Measurements from ENCODE around the gene SDC4. TPM values are rescaled to one million over a fixed set of nuclear protein-coding genes. Genes with fewer than 3 reads are reported as not detected.
A peak's percentile ranks its signal among the peaks of the same experiment; 100 is the strongest.

SDC4 gene
- total RNA-seq, 2 experiments from 2014 or later = 21.1 to 22.0 TPM

DNA sequence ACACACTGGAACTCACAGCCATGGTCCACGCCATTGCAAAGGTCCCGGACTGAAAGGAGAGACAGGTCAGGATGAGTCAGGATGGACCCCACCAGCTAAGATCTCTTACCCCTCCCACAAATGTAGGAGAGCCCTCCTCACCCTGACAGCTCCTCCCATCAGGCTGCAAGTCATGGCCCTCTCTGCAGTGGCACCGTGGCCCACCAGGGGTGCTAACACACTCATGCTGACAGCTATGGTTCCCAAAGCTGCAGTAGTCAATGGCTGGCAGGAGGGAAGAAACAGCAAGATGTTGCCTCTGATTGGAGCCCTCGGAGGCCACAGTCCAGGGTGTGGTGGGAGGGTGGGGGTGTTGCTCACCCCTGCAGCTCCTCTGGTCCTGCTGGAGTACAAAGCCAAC lies 47.3 kb downstream of the SDC4 start:
- Mint-ChIP-seq H3K4me3 (no peak overlapping the region), H3K4me1 (ENCODE audit: low read depth) (peaks cover 24% of the 10 kb centered on the region), H3K27ac (no peak overlapping the region), H3K9me3 (no peaks in the 10 kb centered on the region), H3K27me3 (peaks cover 33% of the 10 kb centered on the region), H3K36me3 (ENCODE audit: low read depth) (no peaks in the 10 kb centered on the region)
- peak; percentile 81 for ATAC-seq
- ChIA-PET CTCF (interaction anchor here (0.9 to 5.8 kb wide), 11 partner anchors 8 to 470 kb away, joined by 3 to 109 read pairs (median 4); no protein-coding TSS in a partner anchor), POLR2A (interaction anchor here (1.4 kb wide), 1 partner anchor 9 kb away, joined by 3 read pairs; no protein-coding TSS in a partner anchor)
- TF ChIP-seq, protein P1, sequence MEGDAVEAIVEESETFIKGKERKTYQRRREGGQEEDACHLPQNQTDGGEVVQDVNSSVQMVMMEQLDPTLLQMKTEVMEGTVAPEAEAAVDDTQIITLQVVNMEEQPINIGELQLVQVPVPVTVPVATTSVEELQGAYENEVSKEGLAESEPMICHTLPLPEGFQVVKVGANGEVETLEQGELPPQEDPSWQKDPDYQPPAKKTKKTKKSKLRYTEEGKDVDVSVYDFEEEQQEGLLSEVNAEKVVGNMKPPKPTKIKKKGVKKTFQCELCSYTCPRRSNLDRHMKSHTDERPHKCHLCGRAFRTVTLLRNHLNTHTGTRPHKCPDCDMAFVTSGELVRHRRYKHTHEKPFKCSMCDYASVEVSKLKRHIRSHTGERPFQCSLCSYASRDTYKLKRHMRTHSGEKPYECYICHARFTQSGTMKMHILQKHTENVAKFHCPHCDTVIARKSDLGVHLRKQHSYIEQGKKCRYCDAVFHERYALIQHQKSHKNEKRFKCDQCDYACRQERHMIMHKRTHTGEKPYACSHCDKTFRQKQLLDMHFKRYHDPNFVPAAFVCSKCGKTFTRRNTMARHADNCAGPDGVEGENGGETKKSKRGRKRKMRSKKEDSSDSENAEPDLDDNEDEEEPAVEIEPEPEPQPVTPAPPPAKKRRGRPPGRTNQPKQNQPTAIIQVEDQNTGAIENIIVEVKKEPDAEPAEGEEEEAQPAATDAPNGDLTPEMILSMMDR (IDR thresholded peaks at IDR 0.05) = peak; percentile 47
- intact Hi-C loops (cut with micrococcal nuclease) = no loop called here
- DNase-seq = peak; percentile 78

- Mint-ChIP-seq H3K36me3 (ENCODE audit: low read depth) (no peaks in the 10 kb centered on the region), H3K9me3 (no peaks in the 10 kb centered on the region), H3K4me3 (no peak overlapping the region), H3K4me1 (ENCODE audit: low read depth) (peaks cover 24% of the 10 kb centered on the region), H3K27me3 (peaks cover 31% of the 10 kb centered on the region), H3K27ac (peak overlapping the region; percentile 27)
- ChIA-PET POLR2A (no interaction called here), CTCF (interaction anchor here (1.3 to 1.9 kb wide), 2 partner anchors 9 to 471 kb away, joined by 4 to 8 read pairs; no protein-coding TSS in a partner anchor)
- TF ChIP-seq, protein P1 (IDR thresholded peaks at IDR 0.05) = no peak
- ATAC-seq (no peak), DNase-seq (no peak)
- intact Hi-C loops (cut with micrococcal nuclease) = no loop called here
Observed at GRCh38 chr20:45299786-45300185, 48.4 kb downstream of the SDC4 start.

- Mint-ChIP-seq H3K27ac (no peak overlapping the region), H3K4me3 (no peak overlapping the region), H3K4me1 (ENCODE audit: low read depth) (peaks cover 15% of the 10 kb centered on the region), H3K27me3 (peaks cover 26% of the 10 kb centered on the region), H3K36me3 (ENCODE audit: low read depth) (no peaks in the 10 kb centered on the region), H3K9me3 (no peaks in the 10 kb centered on the region)
- intact Hi-C loops (cut with micrococcal nuclease) = no loop called here
- ChIA-PET CTCF (interaction anchor here (1.4 to 1.9 kb wide), 2 partner anchors 8 to 65 kb away, joined by 5 to 8 read pairs; partner anchors contain the start of gene SYS1), POLR2A (no interaction called here)
- DNase-seq (no peak), ATAC-seq (no peak)
- TF ChIP-seq, protein P1 (IDR thresholded peaks at IDR 0.05) = no peak
Observed at GRCh38 chr20:45297786-45298497, 50.3 kb downstream of the SDC4 start.

- Mint-ChIP-seq H3K4me1 (ENCODE audit: low read depth) (peaks cover 2% of the 10 kb centered on the region), H3K4me3 (no peak overlapping the region), H3K27me3 (peaks cover 32% of the 10 kb centered on the region), H3K36me3 (ENCODE audit: low read depth) (no peaks in the 10 kb centered on the region), H3K27ac (no peak overlapping the region), H3K9me3 (no peaks in the 10 kb centered on the region)
- DNase-seq = no peak
- ATAC-seq = no peak
- ChIA-PET POLR2A (interaction anchor here (0.6 to 2.9 kb wide), 6 partner anchors 8 to 156 kb away, joined by 3 to 9 read pairs (median 3); partner anchors contain the start of gene SYS1), CTCF (interaction anchor here (0.7 to 6.8 kb wide), 52 partner anchors 8 to 558 kb away, joined by 3 to 109 read pairs (median 6); partner anchors contain the start of genes MATN4, PIGT, SDC4 and SYS1)
- intact Hi-C loops (cut with micrococcal nuclease) = loop anchor here (5.0 kb wide), 1 partner anchor 157 kb away; no protein-coding TSS in a partner anchor
- TF ChIP-seq, protein P1 (IDR thresholded peaks at IDR 0.05) = no peak
Observed at GRCh38 chr20:45294659-45295058, 53.6 kb downstream of the SDC4 start.

DNA sequence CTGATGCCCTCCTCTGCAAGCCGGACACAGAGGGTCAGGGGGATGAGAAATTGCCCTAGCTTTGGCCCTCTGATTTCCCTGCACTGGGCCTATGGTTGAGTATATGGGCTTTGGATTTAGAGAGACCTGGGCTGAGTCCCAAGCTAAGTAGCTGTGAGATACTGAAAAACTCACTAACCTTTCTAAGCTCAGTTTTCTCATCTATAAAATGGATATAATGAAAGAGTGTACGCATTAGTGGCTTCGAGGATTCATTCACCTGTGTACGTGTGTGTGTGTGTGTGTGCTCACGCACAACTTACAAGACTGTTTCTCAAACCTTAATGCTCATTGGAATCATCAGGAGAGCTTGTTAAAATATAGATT lies 54.2 kb downstream of the SDC4 start:
- ATAC-seq (no peak), DNase-seq (no peak)
- no peaks in the 10 kb centered on the region for H3K36me3 Mint-ChIP-seq (ENCODE audit: low read depth)
- H3K4me3 Mint-ChIP-seq = peak overlapping the region; percentile 69
- H3K27me3 Mint-ChIP-seq = peaks cover 30% of the 10 kb centered on the region
- no peak overlapping the region for H3K27ac Mint-ChIP-seq
- intact Hi-C loops (cut with micrococcal nuclease) = loop anchor here (5.0 kb wide), 1 partner anchor 157 kb away; no protein-coding TSS in a partner anchor
- TF ChIP-seq, protein P1 (IDR thresholded peaks at IDR 0.05) = peak; percentile 51
- ChIA-PET CTCF (interaction anchor here (0.6 to 6.8 kb wide), 75 partner anchors 9 to 563 kb away, joined by 3 to 109 read pairs (median 5); partner anchors contain the start of genes ACOT8, MATN4, PIGT and SDC4), POLR2A (interaction anchor here (0.6 to 2.9 kb wide), 5 partner anchors 9 to 194 kb away, joined by 3 to 9 read pairs (median 3); partner anchors contain the start of gene SYS1)
- H3K9me3 Mint-ChIP-seq = no peaks in the 10 kb centered on the region
- peaks cover 2% of the 10 kb centered on the region for H3K4me1 Mint-ChIP-seq (ENCODE audit: low read depth)

Data from activated CD8-positive, alpha-beta T cell treated with anti-CD3 and anti-CD28 coated beads for 36 hours (primary cell).